OCI-LY1 (cell line): Measurements from ENCODE around the gene MGA.

Source experiments
- H2AFZ ChIP-seq: fragments of 200-600 bp; sonication (generic), shearing (Covaris generic); 2 replicates; pipeline ENCODE4 v1.6.0; 2014; ENCODE audit warnings: antibody characterized with exemption, mild to moderate bottlenecking, low read length
- H3F3A ChIP-seq: fragments of 200-600 bp; sonication (generic), shearing (Covaris generic); 2 replicates; pipeline ENCODE4 v1.6.0; 2014; ENCODE audit warnings: mild to moderate bottlenecking, antibody characterized with exemption, low read length, moderate library complexity; ENCODE audit not compliant: insufficient read depth
- H3K27ac ChIP-seq: fragments of 200-600 bp; sonication (generic); 2 replicates; pipeline ENCODE4 v1.5.1; 2014; ENCODE audit warnings: low read length, mixed run types, mild to moderate bottlenecking, low read depth; ENCODE audit not compliant: poor library complexity, severe bottlenecking
- H3K27me3 ChIP-seq: fragments of 200-600 bp; sonication (generic); 2 replicates; pipeline ENCODE4 v1.6.0; 2014; ENCODE audit warnings: antibody characterized with exemption, mild to moderate bottlenecking, low read length, moderate library complexity; ENCODE audit not compliant: insufficient read depth
- H3K36me3 ChIP-seq: fragments of 200-600 bp; sonication (generic); 2 replicates; pipeline ENCODE4 v1.6.1; 2014; ENCODE audit warnings: mild to moderate bottlenecking, antibody characterized with exemption, low read length, moderate library complexity, mixed read lengths; ENCODE audit not compliant: insufficient read depth
- H3K4me1 ChIP-seq: fragments of 200-600 bp; sonication (generic); 2 replicates; pipeline ENCODE4 v1.5.1; 2014; ENCODE audit warnings: mild to moderate bottlenecking, low read length, moderate library complexity; ENCODE audit not compliant: insufficient read depth, severe bottlenecking
- H3K4me2 ChIP-seq: fragments of 200-600 bp; sonication (generic), shearing (Covaris generic); 2 replicates; pipeline ENCODE4 v1.6.1; 2014; ENCODE audit warnings: low read length
- H3K4me3 ChIP-seq: fragments of 200-600 bp; sonication (generic); 2 replicates; pipeline ENCODE4 v1.5.1; 2014; ENCODE audit warnings: low read length, low read depth, mild to moderate bottlenecking, mixed read lengths; ENCODE audit not compliant: poor library complexity, severe bottlenecking
- H3K79me2 ChIP-seq: fragments of 200-600 bp; shearing (Covaris generic); 2 replicates; pipeline ENCODE4 v1.6.1; 2016; ENCODE audit warnings: mixed run types, low read length, mixed read lengths; ENCODE audit not compliant: insufficient read depth
- H3K9ac ChIP-seq: fragments of 200-600 bp; sonication (generic), shearing (Covaris generic); 2 replicates; pipeline ENCODE4 v1.6.1; 2014; ENCODE audit warnings: mild to moderate bottlenecking, low read length, mixed read lengths
- H3K9me2 ChIP-seq: fragments of 200-600 bp; sonication (generic), shearing (Covaris generic); 2 replicates; pipeline ENCODE4 v1.6.1; 2014; ENCODE audit warnings: low read depth, mild to moderate bottlenecking, low read length, mixed read lengths
- H3K9me3 ChIP-seq: fragments of 200-600 bp; shearing (Covaris generic); 2 replicates; pipeline ENCODE4 v1.6.1; 2014; ENCODE audit warnings: low read length, mixed read lengths
- H4K20me1 ChIP-seq: fragments of 200-600 bp; sonication (generic), shearing (Covaris generic); 2 replicates; pipeline ENCODE4 v1.6.0; 2016; ENCODE audit warnings: mild to moderate bottlenecking, low read length; ENCODE audit not compliant: insufficient read depth
- EZH2 ChIP-seq: fragments of 200-600 bp; sonication (generic), shearing (Covaris generic); IDR thresholded peaks from 2 replicates; pipeline ENCODE4 v1.8.0; 2017; ENCODE audit warnings: borderline replicate concordance, mixed run types, mild to moderate bottlenecking, antibody characterized with exemption, low read length, moderate library complexity, mixed read lengths
- TF ChIP-seq, protein P1 (sequence below): fragments of 200-600 bp; sonication (generic), shearing (Covaris generic); IDR thresholded peaks from 2 replicates; pipeline ENCODE4 v1.5.1; 2017; ENCODE audit warnings: mild to moderate bottlenecking, antibody characterized with exemption, low read length, moderate library complexity, mixed read lengths

The MGA gene

DNA sequence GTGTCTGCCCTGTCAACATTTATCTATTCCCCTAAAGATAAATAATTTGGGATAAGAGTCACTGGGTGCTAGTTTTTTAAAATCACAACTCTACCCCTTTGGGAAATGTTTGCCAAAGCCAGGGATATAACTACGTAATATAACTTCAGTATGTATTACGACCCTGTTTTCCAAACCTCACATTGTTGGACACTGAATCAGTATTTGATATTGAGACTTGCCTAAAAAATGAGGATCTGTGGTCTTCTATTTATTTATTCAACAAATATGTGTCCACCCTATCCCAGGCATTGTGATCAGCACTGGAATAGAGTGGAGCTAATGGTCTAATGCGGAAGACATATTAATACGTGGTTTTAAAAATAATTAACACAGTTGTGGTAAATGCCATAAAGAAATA is 4.5 kb upstream of the MGA start:
- Histone ChIP-seq H3K9me2 (no peaks in the 10 kb centered on the region), H3K27ac (no peak overlapping the region), H3K4me3 (no peak overlapping the region), H3K9ac (no peak overlapping the region), H3K36me3 (no peaks in the 10 kb centered on the region), H3K27me3 (peaks cover 2% of the 10 kb centered on the region; the same call in 1 of the 2 replicates), H2AFZ (no peak overlapping the region), H3K4me1 (peaks cover 10% of the 10 kb centered on the region), H3K79me2 (no peaks in the 10 kb centered on the region), H4K20me1 (no peaks in the 10 kb centered on the region), H3K9me3 (peaks cover 4% of the 10 kb centered on the region; the same call in 1 of the 2 replicates), H3K4me2 (no peak overlapping the region), H3F3A (no peaks in the 10 kb centered on the region)
- no peak for TF ChIP-seq EZH2
- TF ChIP-seq, protein P1, sequence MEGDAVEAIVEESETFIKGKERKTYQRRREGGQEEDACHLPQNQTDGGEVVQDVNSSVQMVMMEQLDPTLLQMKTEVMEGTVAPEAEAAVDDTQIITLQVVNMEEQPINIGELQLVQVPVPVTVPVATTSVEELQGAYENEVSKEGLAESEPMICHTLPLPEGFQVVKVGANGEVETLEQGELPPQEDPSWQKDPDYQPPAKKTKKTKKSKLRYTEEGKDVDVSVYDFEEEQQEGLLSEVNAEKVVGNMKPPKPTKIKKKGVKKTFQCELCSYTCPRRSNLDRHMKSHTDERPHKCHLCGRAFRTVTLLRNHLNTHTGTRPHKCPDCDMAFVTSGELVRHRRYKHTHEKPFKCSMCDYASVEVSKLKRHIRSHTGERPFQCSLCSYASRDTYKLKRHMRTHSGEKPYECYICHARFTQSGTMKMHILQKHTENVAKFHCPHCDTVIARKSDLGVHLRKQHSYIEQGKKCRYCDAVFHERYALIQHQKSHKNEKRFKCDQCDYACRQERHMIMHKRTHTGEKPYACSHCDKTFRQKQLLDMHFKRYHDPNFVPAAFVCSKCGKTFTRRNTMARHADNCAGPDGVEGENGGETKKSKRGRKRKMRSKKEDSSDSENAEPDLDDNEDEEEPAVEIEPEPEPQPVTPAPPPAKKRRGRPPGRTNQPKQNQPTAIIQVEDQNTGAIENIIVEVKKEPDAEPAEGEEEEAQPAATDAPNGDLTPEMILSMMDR, result no peak

DNA sequence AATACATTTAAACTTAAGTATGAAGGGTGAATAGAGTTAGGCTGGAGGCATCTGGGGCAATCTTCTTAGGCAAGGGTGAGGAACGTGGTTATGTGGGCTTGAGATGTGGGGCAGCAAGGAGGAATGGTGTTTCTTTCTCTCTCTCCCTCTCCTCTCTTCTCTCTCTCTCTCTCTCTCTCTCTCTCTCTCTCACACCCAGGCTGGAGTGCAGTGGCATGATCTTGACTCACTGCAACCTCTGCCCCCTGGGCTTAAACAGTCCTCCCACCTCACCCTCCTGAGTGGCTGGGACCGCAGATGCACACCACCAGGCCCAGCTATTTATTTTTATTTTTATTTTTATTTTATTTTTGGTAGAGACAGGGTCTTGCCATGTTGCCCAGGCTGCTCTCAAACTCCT is 4.0 kb upstream of the MGA start:
- no peaks in the 10 kb centered on the region for H3K36me3 ChIP-seq
- H3K4me3 ChIP-seq, result no peak overlapping the region
- no peak overlapping the region for H3K9ac ChIP-seq
- peaks cover 4% of the 10 kb centered on the region; the same call in 1 of the 2 replicates for H3K9me3 ChIP-seq
- H3K27ac ChIP-seq, result no peak overlapping the region
- H4K20me1 ChIP-seq, result no peaks in the 10 kb centered on the region
- no peak overlapping the region for H3K4me2 ChIP-seq
- no peak overlapping the region for H2AFZ ChIP-seq
- H3K9me2 ChIP-seq, result no peaks in the 10 kb centered on the region
- H3K4me1 ChIP-seq, result peaks cover 15% of the 10 kb centered on the region
- TF ChIP-seq EZH2, result no peak
- TF ChIP-seq, protein P1, result no peak
- H3K27me3 ChIP-seq, result no peaks in the 10 kb centered on the region; the same call in 1 of the 2 replicates
- 0 out of 2 replicates have a peak, but pooled peaks cover 1% of the 10 kb centered on the region for H3K79me2 ChIP-seq
- no peaks in the 10 kb centered on the region for H3F3A ChIP-seq

DNA sequence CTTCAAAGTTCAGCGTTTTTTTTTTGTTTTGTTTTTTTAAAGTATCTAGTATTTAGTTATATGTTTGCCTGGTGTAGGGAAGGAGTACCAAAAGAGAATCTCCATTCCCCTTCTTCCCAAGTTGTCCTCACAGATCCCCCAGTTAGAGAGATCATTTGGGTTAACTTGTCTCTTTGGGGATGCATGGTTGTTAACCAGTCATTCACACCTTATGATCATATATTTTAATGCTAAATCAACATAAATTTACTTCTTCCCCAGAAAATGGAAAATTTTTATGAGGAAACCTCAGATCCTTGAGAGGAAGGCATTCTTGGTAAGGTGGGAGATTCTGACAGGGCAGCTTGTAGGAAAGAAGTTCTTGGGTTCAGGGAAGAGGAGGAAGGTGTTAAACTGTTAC is 1.5 kb upstream of the MGA start:
- H3K27ac ChIP-seq, result no peak overlapping the region
- no peak overlapping the region for H2AFZ ChIP-seq

More for the DNA sequence above, 1.5 kb upstream of the MGA start:
- no peak overlapping the region for H3K9ac ChIP-seq
- peaks cover 4% of the 10 kb centered on the region; the same call in 1 of the 2 replicates for H3K9me3 ChIP-seq
- H3K4me3 ChIP-seq, result no peak overlapping the region
- no peaks in the 10 kb centered on the region; the same call in 1 of the 2 replicates for H3K27me3 ChIP-seq
- no peaks in the 10 kb centered on the region for H3K36me3 ChIP-seq
- H3F3A ChIP-seq, result no peaks in the 10 kb centered on the region
- H4K20me1 ChIP-seq, result no peaks in the 10 kb centered on the region
- H3K4me2 ChIP-seq, result no peak overlapping the region
- TF ChIP-seq EZH2, result no peak
- TF ChIP-seq, protein P1, result no peak
- no peaks in the 10 kb centered on the region for H3K9me2 ChIP-seq
- H3K4me1 ChIP-seq, result peaks cover 35% of the 10 kb centered on the region
- H3K79me2 ChIP-seq, result peaks cover 22% of the 10 kb centered on the region
